Osteocyte (in vitro differentiated cells): ENCODE results near the gene ZER1. TPM values are rescaled to one million over a fixed set of nuclear protein-coding genes. Genes with fewer than 3 reads are reported as not detected.

Experiments
- DNase-seq: peaks from one replicate; pipeline ENCODE4 v3.0.0; 2021; ENCODE audit warnings: mixed read lengths; ENCODE audit not compliant: unreplicated experiment; ENCODE audit errors: extremely low spot score
- H3K27ac Mint-ChIP-seq: one replicate; pipeline ENCODE4 v1.8.0; 2021; ENCODE audit warnings: mild to moderate bottlenecking, mixed read lengths; ENCODE audit not compliant: unreplicated experiment
- H3K27me3 Mint-ChIP-seq: one replicate; pipeline ENCODE4 v1.8.0; 2021; ENCODE audit warnings: mixed read lengths; ENCODE audit not compliant: unreplicated experiment
- H3K36me3 Mint-ChIP-seq: one replicate; pipeline ENCODE4 v1.8.0; 2021; ENCODE audit warnings: mixed read lengths; ENCODE audit not compliant: unreplicated experiment
- H3K4me1 Mint-ChIP-seq: one replicate; pipeline ENCODE4 v1.8.0; 2021; ENCODE audit warnings: mixed read lengths; ENCODE audit not compliant: unreplicated experiment
- H3K4me3 Mint-ChIP-seq: one replicate; pipeline ENCODE4 v1.8.0; 2021; ENCODE audit warnings: mild to moderate bottlenecking, moderate library complexity, mixed read lengths; ENCODE audit not compliant: unreplicated experiment
- H3K9me3 Mint-ChIP-seq: one replicate; pipeline ENCODE4 v1.8.0; 2021; ENCODE audit warnings: mixed read lengths; ENCODE audit not compliant: unreplicated experiment
- long read RNA-seq: library from polyadenylated mRNA; unstranded; transcript quantifications from one replicate; pipeline ENCODE4 v2.0.0, GENCODE V29; 2021
- total RNA-seq: library from RNA; stranded (reverse); gene quantifications from 2 replicates; pipeline ENCODE4 v1.2.1, GENCODE V29; 2021
- TF ChIP-seq, protein P1 (sequence below): fragments of 200-600 bp; sonication (generic); IDR thresholded peaks from 2 replicates; pipeline ENCODE4 v1.5.0; 2021; ENCODE audit warnings: antibody characterized with exemption, mild to moderate bottlenecking, moderate library complexity

ZER1 gene
- total RNA-seq, result 61.2 and 61.9 TPM in 2 replicates
- long read RNA-seq, partial matches to known transcripts, result 3 of 8 reads
- long read RNA-seq, other reads (novel, unspliced or antisense), result 5 of 8 reads

DNA sequence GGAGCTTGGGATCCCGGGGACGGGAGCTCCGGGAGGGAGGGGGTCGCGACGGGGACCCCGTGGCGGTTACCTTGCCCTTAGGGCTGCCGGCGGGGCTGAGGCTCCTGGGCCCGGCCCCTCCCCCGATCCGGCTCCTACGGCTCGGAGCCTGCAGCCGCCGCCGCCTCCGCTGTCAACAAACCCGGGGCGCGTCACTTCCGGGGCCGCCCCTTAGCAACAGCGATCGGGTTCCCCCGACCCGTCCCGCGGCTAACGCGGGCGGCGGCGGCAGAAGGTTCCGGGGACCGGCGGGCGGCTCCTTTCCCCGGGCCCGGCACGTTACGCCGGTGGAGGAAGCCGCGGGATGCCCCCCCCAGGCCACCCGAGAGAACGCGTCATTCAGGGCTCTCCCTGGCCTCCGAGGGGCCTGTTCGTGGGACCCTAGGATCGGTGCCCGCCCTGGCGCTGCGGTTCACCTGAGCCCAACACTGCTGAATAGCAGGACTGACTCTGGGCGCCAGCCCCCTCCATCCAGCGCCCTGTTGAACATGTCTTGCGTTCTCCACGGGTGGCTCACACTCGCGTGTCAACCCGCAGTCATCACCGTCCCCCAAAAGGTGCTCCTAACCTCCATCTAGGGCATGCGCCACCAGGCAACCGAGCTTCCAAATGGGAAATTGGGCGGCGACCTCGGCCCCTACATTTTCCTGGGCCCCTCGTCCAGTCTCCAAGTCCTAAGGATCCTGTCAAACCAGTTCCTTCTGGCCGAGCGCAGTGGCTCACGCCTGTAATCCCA is at the start of gene ZER1:
Gene ZER1 (minus strand): TSS at position 183 of the 775 bp plus-strand sequence. CDS start 16,362 bp downstream, outside the sequence.
- peak within 1 kb of the TSS; percentile 96 for H3K4me3 Mint-ChIP-seq
- H3K9me3 Mint-ChIP-seq, result no peaks in the 10 kb centered on the region
- DNase-seq, result peak; percentile 96
- H3K36me3 Mint-ChIP-seq, result peaks cover 6% of the 10 kb centered on the region
- TF ChIP-seq, protein P1, sequence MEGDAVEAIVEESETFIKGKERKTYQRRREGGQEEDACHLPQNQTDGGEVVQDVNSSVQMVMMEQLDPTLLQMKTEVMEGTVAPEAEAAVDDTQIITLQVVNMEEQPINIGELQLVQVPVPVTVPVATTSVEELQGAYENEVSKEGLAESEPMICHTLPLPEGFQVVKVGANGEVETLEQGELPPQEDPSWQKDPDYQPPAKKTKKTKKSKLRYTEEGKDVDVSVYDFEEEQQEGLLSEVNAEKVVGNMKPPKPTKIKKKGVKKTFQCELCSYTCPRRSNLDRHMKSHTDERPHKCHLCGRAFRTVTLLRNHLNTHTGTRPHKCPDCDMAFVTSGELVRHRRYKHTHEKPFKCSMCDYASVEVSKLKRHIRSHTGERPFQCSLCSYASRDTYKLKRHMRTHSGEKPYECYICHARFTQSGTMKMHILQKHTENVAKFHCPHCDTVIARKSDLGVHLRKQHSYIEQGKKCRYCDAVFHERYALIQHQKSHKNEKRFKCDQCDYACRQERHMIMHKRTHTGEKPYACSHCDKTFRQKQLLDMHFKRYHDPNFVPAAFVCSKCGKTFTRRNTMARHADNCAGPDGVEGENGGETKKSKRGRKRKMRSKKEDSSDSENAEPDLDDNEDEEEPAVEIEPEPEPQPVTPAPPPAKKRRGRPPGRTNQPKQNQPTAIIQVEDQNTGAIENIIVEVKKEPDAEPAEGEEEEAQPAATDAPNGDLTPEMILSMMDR, result no peak
- H3K4me1 Mint-ChIP-seq, result peaks cover 25% of the 10 kb centered on the region
- H3K27me3 Mint-ChIP-seq, result no peaks in the 10 kb centered on the region
- peak within 1 kb of the TSS; percentile 94 for H3K27ac Mint-ChIP-seq

DNA sequence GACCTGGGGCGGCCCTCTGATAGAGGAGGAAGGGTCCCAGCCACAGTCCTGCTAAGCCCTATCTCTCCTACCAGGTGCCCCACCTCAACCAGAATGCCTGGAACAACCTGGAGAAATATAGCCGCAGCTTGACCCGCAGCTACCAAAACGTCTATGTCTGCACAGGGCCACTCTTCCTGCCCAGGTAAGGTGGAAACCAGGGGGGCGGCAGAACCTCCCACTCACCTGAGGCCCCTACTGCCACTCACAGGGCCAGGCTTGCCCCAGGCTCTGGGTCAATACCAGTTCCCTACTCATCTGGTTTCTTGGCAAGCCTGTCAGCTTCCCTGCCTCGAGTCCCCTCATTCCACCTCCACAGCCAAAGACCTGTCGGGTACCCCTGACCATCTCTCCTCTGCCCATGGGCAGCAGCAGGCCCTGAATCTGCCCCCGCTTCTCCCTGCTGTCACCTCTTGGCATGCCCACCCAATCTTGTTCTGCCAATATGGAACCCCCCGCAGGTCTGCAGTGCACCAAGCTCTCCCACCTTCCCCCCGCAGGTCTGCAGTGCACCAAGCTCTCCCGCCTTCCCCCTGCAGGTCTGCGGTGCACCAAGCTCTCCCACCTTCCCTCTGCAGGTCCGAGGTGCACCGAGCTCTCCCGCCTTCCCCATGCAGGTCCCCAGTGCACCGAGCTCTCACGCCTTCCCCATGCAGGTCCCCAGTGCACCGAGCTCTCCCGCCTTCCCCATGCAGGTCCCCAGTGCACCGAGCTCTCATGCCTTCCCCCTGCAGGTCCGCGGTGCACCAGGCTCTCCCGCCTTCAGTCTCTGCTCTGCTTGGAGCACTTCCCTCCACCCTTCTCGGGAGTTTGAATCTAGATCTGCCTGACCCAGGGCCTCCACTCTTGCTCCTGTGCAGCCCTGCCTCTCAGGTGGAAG is 49.2 kb upstream of the ZER1 start:
- DNase-seq, result no peak
- Mint-ChIP-seq H3K27me3 (no peaks in the 10 kb centered on the region), H3K36me3 (peaks cover 8% of the 10 kb centered on the region), H3K4me1 (peaks cover 13% of the 10 kb centered on the region), H3K4me3 (peak overlapping the region; percentile 29), H3K9me3 (no peaks in the 10 kb centered on the region), H3K27ac (no peak overlapping the region)
- TF ChIP-seq, protein P1, result no peak

DNA sequence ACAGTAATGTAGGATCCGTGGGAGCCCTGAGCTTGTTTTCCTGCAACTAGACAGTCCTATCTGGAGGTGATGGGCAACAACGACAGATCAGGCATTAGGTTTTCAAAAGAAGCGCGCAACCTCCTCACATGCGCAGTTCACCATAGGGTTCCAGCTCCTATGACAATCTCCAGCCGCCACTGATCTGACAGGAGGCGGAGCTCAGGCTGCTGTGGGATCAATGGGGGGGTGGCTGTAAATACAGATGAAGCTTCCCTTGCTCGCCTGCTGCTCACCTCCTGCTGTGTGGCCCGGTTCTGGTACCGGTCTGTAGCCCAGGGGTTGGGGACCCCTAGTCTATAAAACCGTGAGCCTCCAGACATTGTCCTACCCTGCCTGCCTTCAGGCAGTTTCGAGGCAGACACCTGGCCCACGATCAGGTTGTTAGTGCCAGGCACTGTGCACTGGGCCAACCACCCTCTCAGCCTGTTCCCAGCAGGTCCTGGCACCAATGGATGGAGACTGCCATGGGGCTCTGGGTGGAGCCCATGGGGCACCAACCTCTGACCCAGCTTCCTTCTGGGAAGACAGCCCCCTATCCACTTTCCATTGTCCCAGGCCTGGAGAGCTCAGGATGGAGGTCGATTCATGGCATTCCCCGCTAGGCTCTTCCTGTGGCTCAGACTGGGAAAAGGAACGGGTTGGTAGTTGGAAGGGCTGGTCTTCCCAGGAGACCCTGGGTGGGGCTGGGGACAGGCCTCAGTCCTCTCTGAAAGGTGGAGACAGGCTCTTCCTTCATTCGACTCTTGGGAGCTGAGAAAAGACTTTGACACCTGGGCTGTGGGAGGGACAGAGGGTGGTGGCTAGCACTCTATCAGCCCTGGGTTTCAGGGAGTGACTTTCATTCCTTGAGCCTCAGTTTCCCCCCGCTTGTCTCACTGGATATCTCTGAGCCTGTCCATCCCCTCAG is 48.3 kb upstream of the ZER1 start:
- Mint-ChIP-seq H3K4me3 (peak overlapping the region; percentile 74), H3K36me3 (peaks cover 6% of the 10 kb centered on the region), H3K27ac (no peak overlapping the region), H3K27me3 (no peaks in the 10 kb centered on the region), H3K4me1 (peaks cover 13% of the 10 kb centered on the region), H3K9me3 (no peaks in the 10 kb centered on the region)
- no peak for DNase-seq
- TF ChIP-seq, protein P1, result no peak

DNA sequence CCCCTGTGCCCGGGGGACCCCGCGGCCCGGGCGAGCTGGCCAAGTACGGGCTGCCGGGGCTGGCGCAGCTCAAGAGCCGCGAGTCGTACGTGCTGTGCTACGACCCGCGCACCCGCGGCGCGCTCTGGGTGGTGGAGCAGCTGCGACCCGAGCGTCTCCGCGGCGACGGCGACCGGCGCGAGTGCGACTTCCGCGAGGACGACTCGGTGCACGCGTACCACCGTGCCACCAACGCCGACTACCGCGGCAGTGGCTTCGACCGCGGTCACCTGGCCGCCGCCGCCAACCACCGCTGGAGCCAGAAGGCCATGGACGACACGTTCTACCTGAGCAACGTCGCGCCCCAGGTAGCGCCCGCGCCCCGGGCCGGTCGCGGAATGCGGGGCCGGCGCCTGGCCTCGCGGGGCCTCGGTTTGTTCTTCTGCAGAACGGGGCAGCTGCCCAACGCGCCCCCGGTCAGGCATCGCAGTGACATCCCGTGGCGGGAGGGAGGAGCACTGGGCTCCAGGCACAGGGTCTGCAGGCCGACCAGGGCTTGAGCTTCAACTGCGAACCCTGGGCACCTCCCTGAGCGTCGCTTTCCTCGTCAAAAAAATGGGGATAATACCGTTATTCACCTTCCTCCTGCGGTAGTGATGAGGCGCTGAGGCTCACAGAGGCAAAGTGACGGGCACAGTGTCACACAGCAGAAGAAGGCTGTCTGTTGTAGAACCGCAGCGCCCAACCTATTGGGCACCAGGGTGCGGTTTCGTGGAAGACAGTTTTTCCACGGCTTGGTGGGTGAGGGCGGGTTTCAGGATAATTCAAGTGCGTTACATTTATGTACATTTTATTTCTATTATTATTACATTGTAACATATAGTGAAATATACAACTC is 47.4 kb upstream of the ZER1 start:
- peak overlapping the region; percentile 50 for H3K27ac Mint-ChIP-seq
- no peak for DNase-seq
- TF ChIP-seq, protein P1, result peak; percentile 28
- no peaks in the 10 kb centered on the region for H3K27me3 Mint-ChIP-seq
- peaks cover 13% of the 10 kb centered on the region for H3K4me1 Mint-ChIP-seq
- H3K36me3 Mint-ChIP-seq, result peaks cover 6% of the 10 kb centered on the region
- peak overlapping the region; percentile 74 for H3K4me3 Mint-ChIP-seq
- H3K9me3 Mint-ChIP-seq, result no peaks in the 10 kb centered on the region
